ENCODE data around the gene KDF1. TPM values are rescaled to one million over a fixed set of nuclear protein-coding genes. Genes with fewer than 3 reads are reported as not detected.

KDF1 gene
- total and polyA plus RNA-seq, 2 of the 13 experiments (the other 11 are each of a cell fraction or from before 2014, with no cell fraction given), result 1.9 to 4.9 TPM

DNA sequence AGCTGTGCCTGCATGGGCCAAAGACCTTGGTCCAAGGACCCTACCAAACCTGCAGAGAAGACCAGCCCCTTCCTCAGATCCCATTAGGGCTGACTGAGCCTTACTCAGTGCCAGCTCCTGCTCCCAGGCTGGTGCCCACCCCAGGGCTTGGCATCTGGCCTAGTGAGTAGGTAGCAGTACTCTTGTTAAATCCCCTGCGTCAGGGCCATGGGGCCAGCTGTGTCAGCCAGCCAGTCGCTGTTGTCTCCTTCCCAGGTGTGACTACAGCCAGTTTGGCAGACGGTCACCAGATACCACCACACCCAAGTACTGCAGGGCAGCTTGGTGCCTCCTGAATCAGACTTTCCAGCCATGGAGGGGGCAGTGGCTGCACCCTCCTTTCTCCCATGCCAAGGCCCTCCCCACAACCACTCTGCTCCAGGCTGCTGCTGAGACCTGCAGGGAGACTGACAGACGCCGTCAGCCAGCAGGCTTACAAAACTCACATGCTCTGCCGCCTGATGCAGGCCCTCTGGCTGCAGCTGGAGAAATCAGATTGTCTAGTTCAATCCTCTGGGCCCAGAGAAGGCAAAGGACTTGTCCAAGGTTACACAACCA, 49.4 kb upstream of the KDF1 start:
- ATAC-seq, result peak; percentile 2; the same call in 1 of the 3 replicates
- WGBS (ENCODE audit: low lambda C conversion rate), result 8% methylated on average over 3 of the region's 6 CpGs
- no peak overlapping the region for H2AFZ ChIP-seq (ENCODE audit: low read length)
- no peaks in the 10 kb centered on the region for H3K36me3 ChIP-seq (replicated peaks in 1 of 2; ENCODE audit: control insufficient read depth in 1 of 2, insufficient read depth in 2 of 2, low read length in 2 of 2)
- H3K79me2 ChIP-seq (ENCODE audit: insufficient read depth, low read length), result no peaks in the 10 kb centered on the region
- H3K27me3 ChIP-seq (ENCODE audit: control insufficient read depth in 1 of 2, insufficient read depth in 2 of 2, low read length in 2 of 2), result peaks cover 2 to 22% of the 10 kb centered on the region in 2 experiments; a peak in 4 of 5 replicates
- ChIA-PET CTCF (ENCODE audit: low intra/inter-chr PET ratio, low total read pairs) (no interaction called here), POLR2A (interaction anchor here (0.6 to 1.4 kb wide), 3 partner anchors 8 to 18 kb away, joined by 3 to 4 read pairs (median 3); partner anchors contain the start of gene TRNP1)
- H3K9me3 ChIP-seq (ENCODE audit: low read length), result no peaks in the 10 kb centered on the region
- H3K27ac ChIP-seq (ENCODE audit: extremely low read length, insufficient read depth, low read length), result no peak overlapping the region
- H3K4me2 ChIP-seq (ENCODE audit: low read depth, low read length), result no peak overlapping the region
- no TSS peak for BruUV-seq (replicated peaks)
- H4K20me1 ChIP-seq (ENCODE audit: insufficient read depth, low read length), result no peaks in the 10 kb centered on the region
- in situ Hi-C loops (cut with HindIII; ENCODE audit: extremely low pct_ligation_motif_present, low pct_unique_long_range_greater_than_20kb), result no loop called here
- no peak overlapping the region for H3K4me3 ChIP-seq (replicated peaks in 1 of 3; ENCODE audit: insufficient read depth in 1 of 3, low read depth in 2 of 3, low read length in 3 of 3)
- intact Hi-C loops (cut with micrococcal nuclease; ENCODE audit: unreplicated experiment), result no loop called here
- peaks cover 45% of the 10 kb centered on the region for H3K4me1 ChIP-seq (ENCODE audit: insufficient read depth, low read length)
- no peak for FAIRE-seq
- H3K9ac ChIP-seq (ENCODE audit: insufficient read depth, low read depth, low read length), result no peak overlapping the region
- DNase-seq (ENCODE audit: low spot score), result no peak
- no peak for TF ChIP-seq HNF4G (IDR thresholded peaks at IDR 0.05; ENCODE audit: borderline replicate concordance, low read depth, low read length)
- no peak for TF ChIP-seq HNF4G (CRISPR knock-in tag; IDR thresholded peaks at IDR 0.05; ENCODE audit: borderline replicate concordance, low read depth)
- TF ChIP-seq CTCF (CRISPR knock-in tag; IDR thresholded peaks at IDR 0.05), result peak; percentile 21; the same call in 1 of the 2 replicates
- no peak for TF ChIP-seq NCOR1 (IDR thresholded peaks at IDR 0.05; ENCODE audit: borderline replicate concordance, low read length)
- TF ChIP-seq, protein P1, sequence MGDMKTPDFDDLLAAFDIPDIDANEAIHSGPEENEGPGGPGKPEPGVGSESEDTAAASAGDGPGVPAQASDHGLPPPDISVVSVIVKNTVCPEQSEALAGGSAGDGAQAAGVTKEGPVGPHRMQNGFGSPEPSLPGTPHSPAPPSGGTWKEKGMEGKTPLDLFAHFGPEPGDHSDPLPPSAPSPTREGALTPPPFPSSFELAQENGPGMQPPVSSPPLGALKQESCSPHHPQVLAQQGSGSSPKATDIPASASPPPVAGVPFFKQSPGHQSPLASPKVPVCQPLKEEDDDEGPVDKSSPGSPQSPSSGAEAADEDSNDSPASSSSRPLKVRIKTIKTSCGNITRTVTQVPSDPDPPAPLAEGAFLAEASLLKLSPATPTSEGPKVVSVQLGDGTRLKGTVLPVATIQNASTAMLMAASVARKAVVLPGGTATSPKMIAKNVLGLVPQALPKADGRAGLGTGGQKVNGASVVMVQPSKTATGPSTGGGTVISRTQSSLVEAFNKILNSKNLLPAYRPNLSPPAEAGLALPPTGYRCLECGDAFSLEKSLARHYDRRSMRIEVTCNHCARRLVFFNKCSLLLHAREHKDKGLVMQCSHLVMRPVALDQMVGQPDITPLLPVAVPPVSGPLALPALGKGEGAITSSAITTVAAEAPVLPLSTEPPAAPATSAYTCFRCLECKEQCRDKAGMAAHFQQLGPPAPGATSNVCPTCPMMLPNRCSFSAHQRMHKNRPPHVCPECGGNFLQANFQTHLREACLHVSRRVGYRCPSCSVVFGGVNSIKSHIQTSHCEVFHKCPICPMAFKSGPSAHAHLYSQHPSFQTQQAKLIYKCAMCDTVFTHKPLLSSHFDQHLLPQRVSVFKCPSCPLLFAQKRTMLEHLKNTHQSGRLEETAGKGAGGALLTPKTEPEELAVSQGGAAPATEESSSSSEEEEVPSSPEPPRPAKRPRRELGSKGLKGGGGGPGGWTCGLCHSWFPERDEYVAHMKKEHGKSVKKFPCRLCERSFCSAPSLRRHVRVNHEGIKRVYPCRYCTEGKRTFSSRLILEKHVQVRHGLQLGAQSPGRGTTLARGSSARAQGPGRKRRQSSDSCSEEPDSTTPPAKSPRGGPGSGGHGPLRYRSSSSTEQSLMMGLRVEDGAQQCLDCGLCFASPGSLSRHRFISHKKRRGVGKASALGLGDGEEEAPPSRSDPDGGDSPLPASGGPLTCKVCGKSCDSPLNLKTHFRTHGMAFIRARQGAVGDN (CRISPR knock-in tag; IDR thresholded peaks at IDR 0.05), result peak; percentile 29; the same call in 1 of the 2 replicates
- TF ChIP-seq ZSCAN31 (CRISPR knock-in tag; IDR thresholded peaks at IDR 0.05; ENCODE audit: low read depth), result no peak
- TF ChIP-seq, protein P2, sequence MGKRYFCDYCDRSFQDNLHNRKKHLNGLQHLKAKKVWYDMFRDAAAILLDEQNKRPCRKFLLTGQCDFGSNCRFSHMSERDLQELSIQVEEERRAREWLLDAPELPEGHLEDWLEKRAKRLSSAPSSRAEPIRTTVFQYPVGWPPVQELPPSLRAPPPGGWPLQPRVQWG (CRISPR knock-in tag; IDR thresholded peaks at IDR 0.05; ENCODE audit: borderline replicate concordance, low read depth), result no peak
- no peak for TF ChIP-seq POGK (CRISPR knock-in tag; conservative IDR thresholded peaks at IDR 0.05)
- TF ChIP-seq BRF2 (CRISPR knock-in tag; IDR thresholded peaks at IDR 0.05), result no peak
- TF ChIP-seq, protein P3, sequence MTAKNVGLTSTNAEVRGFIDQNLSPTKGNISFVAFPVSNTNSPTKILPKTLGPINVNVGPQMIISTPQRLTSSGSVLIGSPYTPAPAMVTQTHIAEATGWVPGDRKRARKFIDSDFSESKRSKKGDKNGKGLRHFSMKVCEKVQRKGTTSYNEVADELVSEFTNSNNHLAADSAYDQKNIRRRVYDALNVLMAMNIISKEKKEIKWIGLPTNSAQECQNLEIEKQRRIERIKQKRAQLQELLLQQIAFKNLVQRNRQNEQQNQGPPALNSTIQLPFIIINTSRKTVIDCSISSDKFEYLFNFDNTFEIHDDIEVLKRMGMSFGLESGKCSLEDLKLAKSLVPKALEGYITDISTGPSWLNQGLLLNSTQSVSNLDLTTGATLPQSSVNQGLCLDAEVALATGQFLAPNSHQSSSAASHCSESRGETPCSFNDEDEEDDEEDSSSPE (CRISPR knock-in tag; IDR thresholded peaks at IDR 0.05), result no peak
- TF ChIP-seq MXD4 (CRISPR knock-in tag; IDR thresholded peaks at IDR 0.05), result no peak
- TF ChIP-seq RCOR2 (CRISPR knock-in tag; IDR thresholded peaks at IDR 0.05), result no peak
